HG02571 (cell line): ENCODE results near the gene KPTN.

Experiments used
- ATAC-seq: cut with Tn5 transposase; IDR thresholded peaks from one replicate; pipeline ENCODE4 v1.9.1; 2021; ENCODE audit warnings: mild to moderate bottlenecking, moderate library complexity; ENCODE audit not compliant: unreplicated experiment

The KPTN gene

DNA sequence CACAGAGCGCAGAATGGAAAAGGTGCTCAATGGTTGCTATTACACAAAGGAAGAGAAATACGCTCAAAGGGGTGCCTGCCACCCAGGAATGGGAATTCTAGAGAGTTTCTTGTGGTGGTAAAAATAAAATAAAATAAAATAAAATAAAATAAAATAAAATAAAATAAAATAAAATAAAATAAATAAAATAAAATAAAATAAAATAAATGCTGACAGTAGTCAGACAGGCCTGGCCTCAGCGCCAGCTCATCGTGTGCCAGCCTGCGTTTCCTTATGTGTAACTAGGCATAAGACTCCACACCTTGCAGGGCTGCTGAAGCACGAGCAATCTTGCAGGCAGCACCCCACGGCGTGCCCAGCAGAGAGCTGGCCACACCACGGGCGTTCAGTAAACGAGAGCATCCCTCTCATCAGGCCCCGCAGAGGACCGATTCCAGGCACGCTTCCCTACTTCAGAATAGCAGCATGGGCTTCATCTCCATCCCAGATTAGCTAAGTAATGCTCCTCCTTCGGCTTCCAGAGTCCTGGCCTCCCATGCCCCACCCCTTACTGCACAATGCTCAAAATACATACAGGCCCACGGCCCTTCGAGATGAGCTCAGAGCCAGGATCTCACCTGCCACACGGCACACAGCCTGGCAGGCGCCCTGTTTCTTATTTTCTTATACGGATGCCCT is 25.3 kb upstream of the KPTN start:
- no peak for ATAC-seq

DNA sequence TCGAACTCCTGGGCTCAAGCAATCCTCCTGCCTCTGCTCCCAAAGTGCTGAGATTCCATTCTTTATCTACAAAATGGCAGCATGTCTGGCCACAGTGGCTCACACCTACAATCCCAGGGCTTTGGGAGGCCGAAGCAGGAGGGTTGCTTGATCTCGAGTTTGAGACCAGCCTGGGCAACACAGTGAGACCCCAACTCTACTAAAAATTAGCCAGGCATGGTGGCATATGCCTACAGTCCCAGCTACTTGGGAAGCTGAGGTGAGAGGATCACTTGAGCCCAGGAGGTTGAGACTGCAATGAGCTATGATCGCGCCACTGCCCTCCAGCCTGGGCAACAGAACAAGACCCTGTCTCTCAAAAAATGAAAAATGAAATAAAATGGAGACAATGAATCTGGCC is 24.7 kb upstream of the KPTN start:
- no peak for ATAC-seq

GRCh38 chr19:47507924-47508553 is 24.0 kb upstream of the KPTN start:
- ATAC-seq: no peak

- ATAC-seq: no peak
Observed at GRCh38 chr19:47507012-47507411, 23.0 kb upstream of the KPTN start.

GRCh38 chr19:47506459-47506858 is 22.4 kb upstream of the KPTN start:
- no peak for ATAC-seq

DNA sequence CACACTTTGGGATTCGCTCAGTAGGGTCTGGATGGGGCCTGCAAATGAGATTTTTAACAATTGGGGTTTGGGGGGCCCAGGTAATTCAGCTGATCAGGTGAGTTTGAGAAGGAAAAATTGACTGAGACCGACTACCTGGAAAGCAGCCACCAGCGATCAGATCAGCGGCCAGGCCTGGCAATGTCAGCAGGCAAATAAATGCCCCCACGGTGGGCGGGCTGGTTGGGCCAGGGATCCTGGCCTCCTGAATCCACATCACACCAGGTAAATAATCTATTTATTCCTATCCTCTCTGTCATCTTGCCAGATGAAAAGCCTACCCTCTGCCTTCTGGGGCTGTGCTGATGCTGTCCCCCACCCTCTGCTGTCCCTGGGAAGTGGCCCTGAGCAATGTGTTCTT is 21.5 kb upstream of the KPTN start:
- ATAC-seq: no peak

- no peak for ATAC-seq
Observed at GRCh38 chr19:47503826-47504150, 19.8 kb upstream of the KPTN start.

DNA sequence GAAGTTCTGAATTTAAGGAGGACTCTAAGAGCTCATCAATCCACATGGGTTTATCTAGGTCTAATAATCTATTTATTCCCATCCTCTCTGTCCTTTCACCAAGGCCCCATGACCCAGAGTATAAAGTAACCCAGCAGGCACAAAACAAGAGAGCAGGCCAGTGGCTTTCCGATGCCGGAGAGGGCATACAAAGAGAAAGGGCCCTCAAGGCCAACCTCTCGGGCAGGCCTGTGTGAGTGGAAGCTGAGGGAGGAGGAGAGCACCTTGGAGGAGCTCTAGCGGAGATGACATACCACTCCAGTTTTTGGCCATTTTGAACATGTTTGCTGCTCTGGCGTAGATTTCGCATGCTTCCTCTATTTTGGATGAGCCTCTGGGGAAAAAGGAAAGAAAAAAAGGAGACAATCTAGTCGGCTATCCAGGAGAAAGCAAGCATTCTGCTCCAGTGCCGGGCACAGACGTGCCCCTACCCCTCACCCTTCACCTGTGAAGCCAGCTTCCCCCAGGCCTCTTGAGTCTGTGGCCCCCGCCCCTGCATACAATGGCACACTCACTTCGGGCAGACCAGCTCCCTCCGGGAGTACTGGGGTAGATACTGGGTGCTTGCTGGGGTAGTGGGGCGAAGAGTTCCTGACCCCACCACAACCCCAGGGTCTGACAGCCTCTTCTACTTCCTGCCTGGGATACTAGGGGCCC is 19.3 kb upstream of the KPTN start:
- no peak for ATAC-seq

- no peak for ATAC-seq
Observed at GRCh38 chr19:47499863-47500830, 16.1 kb upstream of the KPTN start.

GRCh38 chr19:47499371-47499770 is 15.4 kb upstream of the KPTN start:
- no peak for ATAC-seq

- no peak for ATAC-seq
Observed at GRCh38 chr19:47498561-47498960, 14.5 kb upstream of the KPTN start.

GRCh38 chr19:47497821-47498520 is 14.0 kb upstream of the KPTN start:
- ATAC-seq: no peak

DNA sequence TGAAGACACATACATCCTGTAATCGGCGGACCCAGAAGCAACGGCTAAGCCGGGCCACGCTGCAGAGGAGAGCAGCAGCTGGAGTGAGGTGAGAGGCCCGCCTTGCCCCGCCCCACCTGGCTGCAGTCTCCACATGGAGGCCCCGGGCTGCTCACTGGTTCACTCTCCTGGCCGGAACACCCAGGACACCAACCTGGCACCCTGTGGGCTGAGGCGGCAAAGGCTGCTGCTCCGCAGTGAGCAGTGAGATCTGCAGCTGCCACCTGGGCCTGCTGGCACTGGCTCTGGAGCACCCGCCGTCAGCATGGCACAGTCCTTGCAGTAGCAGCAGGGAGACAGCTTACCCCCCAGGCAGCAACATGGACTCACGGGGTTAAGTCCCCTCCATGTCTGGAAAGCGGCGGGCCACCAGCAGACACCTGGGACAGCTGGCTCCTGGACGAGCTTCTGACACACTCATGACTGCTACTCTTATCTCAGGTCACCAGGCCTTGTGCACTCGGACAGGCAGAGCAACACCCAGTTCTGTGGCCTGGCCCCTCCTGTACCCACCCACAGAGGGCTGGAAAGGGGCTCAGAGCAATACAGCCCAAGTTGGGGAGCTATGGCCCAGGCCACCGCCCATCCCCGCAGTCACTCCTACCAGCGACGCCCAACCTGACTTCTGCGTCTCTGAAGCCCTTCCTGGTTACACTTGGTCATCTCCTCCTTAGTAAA is 13.2 kb upstream of the KPTN start:
- ATAC-seq: no peak

- ATAC-seq: no peak
Observed at GRCh38 chr19:47495478-47496372, 11.7 kb upstream of the KPTN start.

DNA sequence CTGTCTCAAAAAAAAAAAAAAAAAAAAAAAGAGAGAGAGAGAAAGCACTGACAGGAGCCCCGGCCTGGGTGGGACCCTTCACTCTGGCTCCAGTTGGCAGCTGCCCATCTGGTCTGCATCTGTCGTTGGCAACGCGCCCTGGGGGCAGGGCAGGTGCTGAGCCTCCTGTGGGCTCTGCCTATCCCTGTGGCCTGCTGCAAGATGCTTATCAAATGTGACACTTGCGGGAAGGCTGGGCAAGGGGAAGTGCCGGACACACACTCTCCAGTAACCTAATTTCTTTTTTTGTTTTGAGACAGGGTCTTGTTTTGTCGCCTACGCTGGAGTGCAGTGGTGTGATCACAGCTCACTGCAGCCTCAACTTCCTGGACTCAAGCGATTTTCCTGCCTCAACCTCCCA is 10.7 kb upstream of the KPTN start:
- ATAC-seq: no peak

GRCh38 chr19:47494211-47494547 is 10.2 kb upstream of the KPTN start:
- ATAC-seq: no peak

GRCh38 chr19:47493378-47494210 is 9.6 kb upstream of the KPTN start:
- no peak for ATAC-seq
